GM21526 (cell line): ENCODE measurements around the gene DBH.

ENCODE experiments used
- ATAC-seq: cut with Tn5 transposase; IDR thresholded peaks from one replicate; pipeline ENCODE4 v1.9.1; 2021; ENCODE audit warnings: moderate library complexity; ENCODE audit not compliant: unreplicated experiment, low FRiP score

DBH gene

DNA sequence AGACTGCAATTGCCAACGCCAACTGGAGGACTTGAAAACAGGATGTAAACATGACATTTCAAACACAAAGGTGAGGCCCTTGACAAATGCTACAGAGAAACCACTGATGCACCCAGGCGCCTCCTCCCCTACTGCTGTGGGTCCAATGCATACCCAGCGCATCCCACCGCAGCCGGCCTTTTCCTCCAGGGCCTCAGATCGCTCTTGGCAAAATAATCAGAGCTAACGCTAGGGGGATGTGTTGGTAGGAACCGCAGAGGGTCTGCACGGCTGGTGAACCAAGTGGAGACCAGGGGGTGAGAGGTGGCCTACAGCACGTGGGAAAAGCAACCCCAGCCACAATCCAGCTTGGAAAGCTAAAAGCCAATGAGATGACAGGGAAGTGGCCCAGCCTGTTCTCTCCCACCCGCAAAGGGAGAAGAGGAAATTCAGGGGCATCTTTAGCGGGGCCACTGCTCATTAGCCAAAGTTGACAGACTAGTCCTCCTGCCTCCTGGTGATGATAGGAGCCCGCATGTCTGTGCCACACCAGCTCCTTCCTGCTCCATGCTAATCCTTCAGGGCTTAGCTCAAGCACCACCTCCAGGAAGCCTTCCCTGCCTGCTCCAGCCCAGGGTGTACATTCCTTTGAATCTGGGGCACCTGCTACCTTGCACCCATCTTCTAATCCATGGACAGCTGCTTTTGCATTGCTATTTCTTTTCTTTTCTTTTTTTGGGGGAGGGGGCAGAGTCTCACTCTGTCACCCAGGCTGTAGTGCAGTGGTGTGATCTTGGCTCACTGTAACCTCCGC is 32.8 kb upstream of the DBH start:
- ATAC-seq = no peak

DNA sequence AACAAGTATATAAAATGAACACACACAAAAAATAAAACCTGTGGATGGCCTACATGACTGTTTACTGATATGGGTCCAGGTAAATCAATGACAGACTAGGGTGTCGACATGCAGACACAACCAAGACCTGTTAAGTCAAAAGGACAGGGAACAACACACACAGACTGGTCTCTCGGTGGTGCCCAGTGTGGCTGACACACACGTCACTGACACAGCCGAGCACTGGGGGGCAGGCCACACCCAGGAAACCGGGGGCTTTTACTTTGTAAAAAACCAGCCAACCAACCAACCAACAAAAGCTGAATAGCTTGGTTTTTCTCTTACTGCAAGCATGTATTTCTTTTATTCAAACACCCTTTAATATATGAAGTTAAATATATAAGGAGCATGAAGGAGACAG is 31.9 kb upstream of the DBH start:
- ATAC-seq = no peak

- ATAC-seq = no peak
Observed at GRCh38 chr9:133604856-133605255, 31.3 kb upstream of the DBH start.

GRCh38 chr9:133605446-133605845 is 30.7 kb upstream of the DBH start:
- no peak for ATAC-seq

GRCh38 chr9:133605856-133606707 is 30.1 kb upstream of the DBH start:
- ATAC-seq = no peak

DNA sequence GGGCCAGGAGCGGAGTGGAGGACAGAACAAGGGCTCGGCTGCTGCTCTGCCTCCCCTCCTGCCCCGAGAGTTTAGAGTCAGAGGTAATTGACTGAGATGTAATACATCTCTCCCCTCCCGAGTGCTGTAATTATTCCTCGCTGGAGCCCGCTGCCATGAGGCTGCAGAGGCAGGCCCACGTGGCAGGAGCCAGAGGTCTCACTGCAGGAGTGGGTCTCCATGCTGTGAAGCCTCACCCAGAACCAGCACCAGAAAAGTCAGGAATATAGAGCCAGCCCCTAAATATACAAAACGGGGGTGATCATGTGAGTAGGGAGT is 29.5 kb upstream of the DBH start:
- no peak for ATAC-seq

- no peak for ATAC-seq
Observed at GRCh38 chr9:133607381-133607780, 28.8 kb upstream of the DBH start.

DNA sequence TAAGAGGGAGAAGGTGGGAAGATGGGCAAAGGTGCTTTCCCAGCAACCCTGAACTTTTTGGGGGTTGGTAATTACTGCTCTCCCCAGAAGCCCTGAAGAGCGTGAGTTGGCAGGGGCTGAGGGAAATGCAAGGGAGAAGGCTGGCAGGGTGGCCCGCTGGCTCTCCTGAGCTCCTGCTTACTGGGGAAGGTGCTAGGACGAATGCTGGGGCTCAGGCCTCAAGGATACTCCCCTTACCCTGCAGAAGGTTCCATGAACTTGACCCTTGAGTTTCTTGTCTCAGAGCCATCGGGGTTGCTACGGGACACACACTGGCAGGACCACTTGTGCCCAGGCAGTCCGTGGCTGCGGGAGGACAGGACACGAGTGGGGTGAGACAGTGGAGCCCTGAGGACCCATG is 28.2 kb upstream of the DBH start:
- no peak for ATAC-seq

DNA sequence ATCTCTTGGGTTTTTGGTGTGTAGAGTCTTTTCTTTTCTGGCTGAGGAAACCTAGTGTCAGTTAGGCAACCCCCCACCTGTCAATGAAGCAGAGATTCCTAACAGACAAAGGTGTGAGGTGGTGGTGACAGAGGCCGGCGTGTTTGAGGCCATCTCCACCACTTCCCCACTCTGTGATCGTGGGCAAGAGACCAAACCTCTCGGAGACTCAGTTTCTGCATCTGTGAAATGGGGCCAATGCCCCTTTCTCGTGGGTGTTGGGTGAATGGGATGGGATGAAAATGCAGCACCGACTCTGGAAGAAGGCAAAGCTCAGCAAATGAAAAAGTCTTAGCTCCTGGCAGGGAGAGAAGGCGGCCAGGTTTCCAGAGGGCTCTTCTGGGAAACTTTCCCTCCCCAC is 27.8 kb upstream of the DBH start:
- no peak for ATAC-seq

GRCh38 chr9:133608889-133609288 is 27.3 kb upstream of the DBH start:
- ATAC-seq = no peak

GRCh38 chr9:133609311-133610098 is 26.7 kb upstream of the DBH start, which contains the start of gene FAM163B:
Gene FAM163B, minus strand, starts transcription at chr9:133609389. Its CDS starts 29,166 bp downstream, at chr9:133580223.
- no peak for ATAC-seq

GRCh38 chr9:133610845-133611244 is 25.3 kb upstream of the DBH start:
- no peak for ATAC-seq

- no peak for ATAC-seq
Observed at GRCh38 chr9:133612051-133612450, 24.1 kb upstream of the DBH start.

DNA sequence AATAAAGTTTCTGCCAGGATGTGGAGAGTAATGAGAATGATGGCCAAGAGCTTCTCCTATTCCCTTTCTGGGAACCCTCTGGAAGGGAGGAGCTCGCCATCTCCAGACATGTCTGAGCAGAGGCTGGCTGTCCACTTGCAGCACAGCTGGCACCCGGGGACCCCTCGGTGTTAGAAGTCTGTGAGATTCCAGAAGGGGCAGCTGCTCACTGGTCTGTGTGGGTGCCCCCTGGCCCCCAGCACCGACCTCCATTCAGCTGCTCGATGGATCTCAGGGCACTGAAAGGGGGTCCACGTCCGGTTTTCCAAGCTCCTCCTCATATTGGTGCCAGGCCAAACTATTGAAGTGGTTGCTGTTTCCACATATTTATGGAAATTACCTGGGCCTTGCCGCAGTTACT is 23.3 kb upstream of the DBH start:
- no peak for ATAC-seq

DNA sequence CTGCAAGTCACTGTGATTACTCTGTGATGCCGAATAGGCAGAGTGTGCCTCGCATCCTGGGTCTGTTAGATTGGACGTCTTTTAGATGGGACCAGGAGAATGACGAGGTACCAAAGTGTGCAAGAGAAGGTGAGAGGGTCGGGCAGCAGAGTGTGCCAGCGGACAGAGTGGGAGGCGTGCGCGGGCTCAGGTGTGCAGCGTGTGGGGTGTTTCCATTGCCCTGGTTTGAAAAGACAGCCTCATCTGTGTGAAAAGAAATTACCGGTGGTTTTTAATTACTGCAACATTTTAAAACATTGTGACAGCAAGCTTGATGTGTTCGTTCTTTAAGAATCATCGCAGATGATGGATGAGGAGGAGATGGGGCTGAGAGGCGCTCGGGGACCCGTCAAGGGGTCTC is 22.7 kb upstream of the DBH start:
- ATAC-seq = no peak

DNA sequence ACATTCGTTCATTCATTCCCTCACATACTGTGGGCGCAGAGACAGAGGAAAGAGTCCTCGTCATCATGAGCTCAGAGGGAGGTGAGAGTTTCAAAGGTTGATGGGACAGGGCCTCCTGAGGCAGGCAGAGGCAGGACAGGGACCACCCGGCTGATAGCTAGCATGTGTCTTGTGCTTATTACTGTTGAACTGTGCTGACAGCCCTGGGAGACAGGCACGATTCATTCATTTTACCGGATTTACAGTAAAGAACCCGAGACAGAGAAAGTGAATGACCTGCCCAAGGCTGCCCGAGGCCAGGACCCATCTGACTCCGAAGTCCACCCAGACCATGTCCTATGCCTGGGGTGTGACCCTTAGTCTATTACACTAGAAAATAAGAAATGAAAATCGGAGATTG is 22.1 kb upstream of the DBH start:
- no peak for ATAC-seq

- no peak for ATAC-seq
Observed at GRCh38 chr9:133614678-133615077, 21.5 kb upstream of the DBH start.

DNA sequence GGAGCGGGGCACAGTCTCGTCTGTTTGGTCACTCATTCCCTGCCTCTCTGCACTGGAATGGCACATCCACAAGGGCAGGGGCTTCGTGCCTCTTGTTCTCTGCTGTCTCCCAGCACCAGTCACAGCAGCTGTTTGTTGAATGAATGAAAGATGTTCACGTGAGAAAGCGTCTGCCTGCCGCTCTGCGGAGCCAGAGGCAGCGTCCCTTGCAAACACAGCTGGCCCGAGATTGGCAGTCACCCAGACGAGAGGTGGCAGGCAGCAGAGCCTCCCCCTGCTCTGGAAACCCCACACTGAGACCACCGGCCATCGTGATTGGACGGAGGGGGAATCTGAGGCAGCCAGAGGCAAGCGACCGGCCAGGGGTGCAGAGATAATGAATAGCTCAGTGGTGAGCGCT is 21.0 kb upstream of the DBH start:
- ATAC-seq = no peak

GRCh38 chr9:133615606-133616188 is 20.5 kb upstream of the DBH start:
- ATAC-seq = no peak

- ATAC-seq = no peak
Observed at GRCh38 chr9:133616643-133617405, 19.3 kb upstream of the DBH start.
